Stimulated activated naive B cell treated with anti-CD40 and anti-IgM and Interleukin-4, amounts not matched to agents 10 μg/mL and 1 μg/mL and 100 μg/mL, for 72 hours (primary cell): ENCODE measurements around the gene CLIP3.
"Not testable (repeated sequence)": the region's sequence is repeated elsewhere in the genome, so short reads cannot be mapped to it uniquely, and the experiment has no call there.

Experiments used
- ATAC-seq, 2 donors: fragments of 150-1000 bp; cut with Tn5 transposase; replicated peaks; 2 replicates each; pipeline ENCODE4 v1.10.0; 2021; ENCODE audit warnings: moderate library complexity in 1 of 2
- DNase-seq: peaks from one replicate; pipeline ENCODE4 v3.0.0; 2021
- H3K27ac Mint-ChIP-seq: one replicate; pipeline ENCODE4 v1.8.0; 2022; ENCODE audit warnings: mild to moderate bottlenecking, mixed read lengths
- H3K27me3 Mint-ChIP-seq, 2 donors: one replicate each; pipeline ENCODE4 v1.8.0; 2022; ENCODE audit warnings: mixed read lengths in 2 of 2
- H3K36me3 Mint-ChIP-seq, 2 donors: one replicate each; pipeline ENCODE4 v1.8.0; 2022; ENCODE audit warnings: mixed read lengths in 2 of 2, mild to moderate bottlenecking in 1 of 2
- H3K4me1 Mint-ChIP-seq, 2 donors: one replicate each; pipeline ENCODE4 v1.8.0; 2022; ENCODE audit warnings: mixed read lengths in 2 of 2, mild to moderate bottlenecking in 1 of 2
- H3K4me3 Mint-ChIP-seq, 2 donors: one replicate each; pipeline ENCODE4 v1.8.0; 2022; ENCODE audit warnings: mild to moderate bottlenecking in 2 of 2, mixed read lengths in 2 of 2, moderate library complexity in 1 of 2
- H3K9me3 Mint-ChIP-seq, 2 donors: one replicate each; pipeline ENCODE4 v1.8.0; 2022; ENCODE audit warnings: mixed read lengths in 2 of 2, mild to moderate bottlenecking in 1 of 2

The CLIP3 gene

GRCh38 chr19:35988824-35989223 is 43.8 kb downstream of the CLIP3 start:
- no peak for DNase-seq
- ATAC-seq: no peak
- peaks cover 12 to 18% of the 10 kb centered on the region in 2 donors for H3K4me1 Mint-ChIP-seq
- H3K27me3 Mint-ChIP-seq: peaks cover 16 to 34% of the 10 kb centered on the region in 2 donors
- H3K27ac Mint-ChIP-seq: no peak overlapping the region
- H3K9me3 Mint-ChIP-seq: no peaks in the 10 kb centered on the region
- H3K36me3 Mint-ChIP-seq: no peaks in the 10 kb centered on the region
- H3K4me3 Mint-ChIP-seq: no peak overlapping the region

GRCh38 chr19:35987571-35987896 is 45.1 kb downstream of the CLIP3 start:
- H3K4me3 Mint-ChIP-seq: peak overlapping the region; percentile 84 to 87
- no peak overlapping the region for H3K27ac Mint-ChIP-seq
- DNase-seq: no peak
- ATAC-seq: peak in 1 of 2 donors; percentile 33
- H3K27me3 Mint-ChIP-seq: peaks cover 25 to 47% of the 10 kb centered on the region in 2 donors
- H3K4me1 Mint-ChIP-seq: peaks cover 8 to 9% of the 10 kb centered on the region in 2 donors
- H3K36me3 Mint-ChIP-seq: no peaks in the 10 kb centered on the region
- no peaks in the 10 kb centered on the region for H3K9me3 Mint-ChIP-seq

DNA sequence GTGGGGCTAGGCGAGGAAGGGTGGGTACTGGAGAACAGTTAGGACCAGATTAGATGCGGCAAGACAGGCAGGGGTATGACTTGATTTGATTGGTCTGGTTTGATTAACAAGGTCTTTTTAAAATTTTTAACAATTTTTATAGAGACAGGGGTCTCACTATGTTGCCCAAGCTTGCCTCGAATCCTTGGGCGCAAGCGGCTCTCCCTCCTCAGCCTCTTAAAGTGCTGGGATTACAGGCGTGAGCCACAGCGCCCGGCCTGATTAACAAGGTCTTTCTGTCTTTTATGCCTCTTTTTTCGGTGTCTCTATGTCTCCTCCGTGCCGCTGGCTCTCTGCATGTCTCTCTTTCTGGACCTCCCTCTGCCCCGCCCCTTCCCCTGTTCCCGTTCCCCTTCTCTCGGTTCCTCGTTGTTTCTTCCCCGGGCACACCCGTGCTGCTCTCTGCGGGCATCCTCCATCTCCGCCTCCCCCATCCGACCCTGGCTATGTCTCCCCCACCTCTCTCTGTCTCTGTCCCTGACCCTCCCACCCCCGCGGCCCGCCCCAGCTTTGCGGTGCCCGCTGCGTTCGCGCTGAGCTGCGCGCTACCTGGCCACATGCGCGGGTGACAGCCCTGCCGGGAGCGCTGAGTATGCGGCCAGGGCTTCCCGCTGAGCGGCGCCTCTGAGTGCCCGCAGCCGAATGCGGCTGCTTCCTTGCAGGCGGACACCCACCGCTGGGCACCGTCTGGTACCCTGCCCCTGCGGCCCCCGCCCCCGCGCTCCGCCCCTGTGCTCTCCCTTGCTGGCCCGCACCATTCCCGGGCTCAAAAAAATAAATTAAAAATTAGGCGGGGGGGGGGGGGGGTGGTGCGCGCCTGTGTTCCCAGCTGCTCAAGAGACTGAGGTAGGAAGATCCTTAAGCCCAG is 45.8 kb downstream of the CLIP3 start:
- ATAC-seq (peak; percentile 88 to 93), DNase-seq (peak; percentile 43)
- Mint-ChIP-seq H3K27ac (peak overlapping the region; percentile 38), H3K36me3 (no peaks in the 10 kb centered on the region), H3K4me1 (peaks cover 8 to 9% of the 10 kb centered on the region in 2 donors), H3K27me3 (peaks cover 30 to 52% of the 10 kb centered on the region in 2 donors), H3K9me3 (no peaks in the 10 kb centered on the region), H3K4me3 (peak overlapping the region; percentile 84 to 87)

- DNase-seq (no peak), ATAC-seq (no peak)
- Mint-ChIP-seq H3K27me3 (peaks cover 32 to 57% of the 10 kb centered on the region in 2 donors), H3K9me3 (no peaks in the 10 kb centered on the region), H3K27ac (no peak overlapping the region), H3K4me1 (peaks cover 8 to 9% of the 10 kb centered on the region in 2 donors), H3K4me3 (peak overlapping the region; percentile 36 to 69), H3K36me3 (no peaks in the 10 kb centered on the region)
Observed at GRCh38 chr19:35986111-35986510, 46.6 kb downstream of the CLIP3 start.

DNA sequence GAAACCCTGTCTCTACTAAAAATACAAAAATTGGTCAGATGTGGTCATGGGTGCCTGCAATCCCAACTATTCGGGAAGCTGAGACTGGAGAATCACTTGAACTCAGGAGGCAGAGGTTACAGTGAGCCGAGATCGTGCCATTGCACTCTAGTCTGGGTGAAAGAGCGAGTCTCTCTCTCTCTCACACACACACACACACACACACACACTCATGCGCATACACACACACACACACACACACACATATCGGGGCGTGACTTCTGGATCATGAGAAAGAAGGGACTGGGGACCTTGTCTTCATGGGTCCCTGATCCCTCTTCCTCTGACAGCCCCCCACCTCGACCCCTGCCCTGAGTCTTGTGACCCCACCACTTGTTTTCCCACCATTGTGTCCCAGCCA is 49.5 kb downstream of the CLIP3 start:
- DNase-seq: no peak
- Mint-ChIP-seq H3K36me3 (no peaks in the 10 kb centered on the region), H3K27me3 (peaks cover 49 to 69% of the 10 kb centered on the region in 2 donors), H3K9me3 (no peaks in the 10 kb centered on the region), H3K27ac (peak overlapping the region; percentile 57), H3K4me1 (peaks cover 6 to 9% of the 10 kb centered on the region in 2 donors), H3K4me3 (no peak overlapping the region)
- ATAC-seq: no peak

DNA sequence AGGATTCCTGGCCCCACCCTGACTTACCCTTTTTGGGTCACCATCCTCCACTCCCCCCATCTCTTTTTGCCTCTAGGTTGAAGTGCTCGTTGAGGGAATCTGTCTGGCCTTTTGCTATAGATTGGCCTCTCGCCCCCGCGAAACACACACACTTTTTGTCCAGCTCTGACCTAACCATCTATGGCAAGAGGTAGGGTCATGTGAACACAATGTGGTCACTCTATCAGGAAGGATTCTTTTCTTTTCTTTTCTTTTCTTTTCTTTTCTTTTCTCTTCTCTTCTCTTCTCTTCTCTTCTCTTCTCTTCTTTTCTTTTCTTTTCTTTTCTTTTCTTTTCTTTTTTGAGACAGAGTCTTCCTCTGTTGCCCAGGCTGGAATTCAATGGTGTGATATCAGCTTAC is 51.7 kb downstream of the CLIP3 start:
- not testable (repeated sequence) for DNase-seq, H3K9me3 Mint-ChIP-seq, H3K36me3 Mint-ChIP-seq, H3K27ac Mint-ChIP-seq, H3K4me1 Mint-ChIP-seq, H3K4me3 Mint-ChIP-seq, ATAC-seq
- H3K27me3 Mint-ChIP-seq: peaks cover 57 to 68% of the 10 kb centered on the region in 2 donors

DNA sequence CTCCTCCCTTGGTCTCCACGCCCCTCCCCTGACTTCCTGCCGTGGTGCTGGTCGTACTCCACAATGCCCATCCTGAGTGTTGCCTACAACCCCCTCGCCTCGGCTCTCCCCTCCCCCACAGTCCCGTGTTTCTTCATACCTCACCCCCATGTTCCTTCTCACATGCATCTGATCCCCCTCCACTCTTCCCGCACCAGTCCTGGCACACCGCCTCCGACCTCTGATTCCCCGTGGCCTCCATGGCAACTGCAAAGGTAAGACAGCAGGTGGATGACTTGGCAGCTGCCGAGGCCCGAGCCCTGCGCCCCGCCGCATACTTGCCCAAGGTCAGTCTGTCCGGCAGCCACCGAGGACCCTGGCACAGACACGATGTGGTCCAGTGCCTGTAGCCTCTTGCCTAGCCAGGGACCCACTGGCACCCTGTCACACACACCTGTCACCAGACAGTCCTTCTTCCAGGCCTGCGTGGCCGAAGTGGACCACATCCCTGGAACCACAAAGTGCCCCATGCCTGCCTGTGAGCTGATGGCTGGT is 53.8 kb downstream of the CLIP3 start:
- ATAC-seq: no peak
- Mint-ChIP-seq H3K27me3 (peaks cover 46 to 50% of the 10 kb centered on the region in 2 donors), H3K36me3 (no peaks in the 10 kb centered on the region), H3K4me3 (no peak overlapping the region), H3K9me3 (no peaks in the 10 kb centered on the region), H3K4me1 (no peaks in the 10 kb centered on the region), H3K27ac (no peak overlapping the region)
- no peak for DNase-seq

- Mint-ChIP-seq H3K27ac (no peak overlapping the region), H3K27me3 (peaks cover 46 to 50% of the 10 kb centered on the region in 2 donors), H3K36me3 (no peaks in the 10 kb centered on the region), H3K4me3 (no peak overlapping the region), H3K9me3 (no peaks in the 10 kb centered on the region), H3K4me1 (no peaks in the 10 kb centered on the region)
- DNase-seq: no peak
- ATAC-seq: no peak
Observed at GRCh38 chr19:35978271-35978670, 54.4 kb downstream of the CLIP3 start.

DNA sequence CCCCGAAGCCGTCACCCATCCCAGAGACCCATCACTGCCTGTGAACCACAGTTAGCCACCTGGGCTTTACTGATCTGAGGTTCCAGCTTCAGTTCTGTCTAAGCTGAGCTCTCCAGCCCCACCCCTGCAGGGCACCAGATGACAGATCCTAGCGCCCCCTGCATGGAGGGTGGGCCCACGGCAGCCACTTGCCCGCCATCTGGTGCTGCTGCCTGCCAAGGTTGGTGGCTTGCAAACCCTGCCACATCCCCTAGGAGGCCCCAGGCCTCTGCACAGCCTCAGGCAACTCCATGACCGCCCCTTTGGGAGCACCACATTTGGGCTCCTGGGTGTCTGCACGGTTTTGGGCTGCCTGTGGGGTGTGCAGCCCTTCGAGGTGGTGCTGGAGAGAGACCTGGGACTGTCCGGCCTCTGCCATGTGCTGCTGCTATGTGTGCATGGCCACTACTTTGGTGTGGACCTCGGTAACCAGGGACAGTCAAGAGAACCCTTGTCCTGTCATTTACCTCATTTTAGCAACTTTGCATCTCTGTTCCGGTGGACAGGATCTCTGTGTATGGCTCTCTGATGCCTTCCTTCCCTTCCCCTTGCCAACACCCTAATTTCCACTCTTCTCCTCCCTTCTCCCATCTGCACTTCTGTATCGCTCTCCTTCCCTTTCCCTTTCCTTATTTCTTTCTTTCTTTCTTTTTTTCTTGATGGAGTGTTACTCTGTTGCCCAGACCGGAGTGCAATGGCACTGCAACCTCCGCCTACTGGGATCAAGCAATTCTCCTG is 55.0 kb downstream of the CLIP3 start:
- no peak overlapping the region for H3K27ac Mint-ChIP-seq
- H3K27me3 Mint-ChIP-seq: peaks cover 41 to 50% of the 10 kb centered on the region in 2 donors
- no peaks in the 10 kb centered on the region for H3K9me3 Mint-ChIP-seq
- ATAC-seq (peak; percentile 77 to 81), DNase-seq (peak; percentile 22)
- H3K4me1 Mint-ChIP-seq: no peaks in the 10 kb centered on the region
- no peaks in the 10 kb centered on the region for H3K36me3 Mint-ChIP-seq
- H3K4me3 Mint-ChIP-seq: no peak overlapping the region

GRCh38 chr19:35975608-35976214 is 57.0 kb downstream of the CLIP3 start:
- Mint-ChIP-seq H3K9me3 (no peaks in the 10 kb centered on the region), H3K27ac (no peak overlapping the region)
- no peak for ATAC-seq

DNA sequence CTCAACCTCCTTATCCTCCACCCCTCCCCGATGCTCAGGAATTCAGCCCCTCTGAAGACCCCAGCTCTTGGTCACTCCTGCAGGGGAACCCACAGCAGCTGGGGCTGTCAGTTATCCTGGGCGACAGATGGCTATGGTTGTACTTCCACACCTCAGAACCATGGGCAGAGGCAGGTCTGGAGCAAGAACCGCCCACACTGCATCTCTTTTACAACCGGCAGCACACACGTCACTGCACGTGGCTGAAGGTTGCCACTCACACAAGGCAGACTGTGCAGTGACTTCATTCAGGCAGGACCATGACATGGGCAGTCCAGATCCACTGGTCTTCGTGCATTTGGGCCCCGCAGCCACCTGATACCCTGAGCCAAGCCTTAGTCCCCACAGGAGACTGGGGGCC is 59.2 kb downstream of the CLIP3 start:
- Mint-ChIP-seq H3K4me3 (no peak overlapping the region), H3K36me3 (no peaks in the 10 kb centered on the region), H3K9me3 (no peaks in the 10 kb centered on the region), H3K27ac (no peak overlapping the region), H3K4me1 (no peaks in the 10 kb centered on the region), H3K27me3 (peaks cover 29 to 36% of the 10 kb centered on the region in 2 donors)
- ATAC-seq (no peak), DNase-seq (no peak)

More at GRCh38 chr19:35975608-35976214, 57.0 kb downstream of the CLIP3 start:
- Mint-ChIP-seq H3K36me3 (no peaks in the 10 kb centered on the region), H3K4me3 (no peak overlapping the region), H3K4me1 (no peaks in the 10 kb centered on the region), H3K27me3 (peaks cover 34 to 41% of the 10 kb centered on the region in 2 donors)
- no peak for DNase-seq

- Mint-ChIP-seq H3K4me3 (no peak overlapping the region), H3K27ac (no peak overlapping the region), H3K4me1 (no peaks in the 10 kb centered on the region), H3K9me3 (no peaks in the 10 kb centered on the region), H3K36me3 (no peaks in the 10 kb centered on the region), H3K27me3 (peaks cover 20 to 34% of the 10 kb centered on the region in 2 donors)
- DNase-seq: no peak
- no peak for ATAC-seq
Observed at GRCh38 chr19:35966771-35967170, 65.9 kb downstream of the CLIP3 start.
